Fibroblast of lung (primary cell): Measurements from ENCODE around the gene PER2. TPM values are rescaled to one million over a fixed set of nuclear protein-coding genes. Genes with fewer than 3 reads are reported as not detected.

ENCODE experiments used
- DNase-seq, 2 donors: peaks; one replicate each; pipeline versions ENCODE4 v3.0.0 to v3.0.0-alpha.2; 2010; ENCODE audit warnings: low read depth in 2 of 2
- H2AFZ ChIP-seq: 2 replicates; pipeline ENCODE4 v1.5.1; 2012; ENCODE audit warnings: low read length, control low read depth, inconsistent platforms
- H3K27ac ChIP-seq: 2 replicates; pipeline ENCODE4 v1.5.1; 2011; ENCODE audit warnings: low read length, control low read depth; ENCODE audit not compliant: insufficient read depth
- H3K27me3 ChIP-seq: 2 replicates; pipeline ENCODE4 v1.5.1; 2011; ENCODE audit warnings: mild to moderate bottlenecking, low read length; ENCODE audit not compliant: control insufficient read depth, insufficient read depth
- H3K36me3 ChIP-seq: 2 replicates; pipeline ENCODE4 v1.5.1; 2011; ENCODE audit warnings: low read length; ENCODE audit not compliant: control insufficient read depth, insufficient read depth
- H3K4me1 ChIP-seq: 2 replicates; pipeline ENCODE4 v1.5.1; 2011; ENCODE audit warnings: low read length; ENCODE audit not compliant: control insufficient read depth, insufficient read depth; ENCODE audit errors: extremely low read depth
- H3K4me2 ChIP-seq: 2 replicates; pipeline ENCODE4 v1.5.1; 2011; ENCODE audit warnings: low read length, control low read depth; ENCODE audit not compliant: insufficient read depth; ENCODE audit errors: extremely low read depth
- H3K4me3 ChIP-seq, 4 experiments: fragments of 200-600 bp in 1 of 4; sonication (generic) in 1 of 4; replicated peaks in 1 of 4; 2 replicates each; pipeline ENCODE4 v1.5.1; 2011 to 2016; ENCODE audit warnings: low read length in 4 of 4, low read depth in 3 of 4, mild to moderate bottlenecking in 3 of 4, control low read depth in 2 of 4, inconsistent platforms in 1 of 4, mixed read lengths in 1 of 4; ENCODE audit not compliant: insufficient read depth in 1 of 4; ENCODE audit errors: control extremely low read depth in 1 of 4
- H3K79me2 ChIP-seq: 2 replicates; pipeline ENCODE4 v1.5.1; 2012; ENCODE audit warnings: mild to moderate bottlenecking, low read length, inconsistent platforms; ENCODE audit not compliant: control insufficient read depth, insufficient read depth
- H3K9ac ChIP-seq: 2 replicates; pipeline ENCODE4 v1.5.1; 2011; ENCODE audit warnings: mild to moderate bottlenecking, low read length, control low read depth; ENCODE audit not compliant: insufficient read depth
- H3K9me3 ChIP-seq: 2 replicates; pipeline ENCODE4 v1.5.1; 2012; ENCODE audit warnings: low read depth, low read length; ENCODE audit not compliant: control insufficient read depth, insufficient read depth
- H4K20me1 ChIP-seq: 2 replicates; pipeline ENCODE4 v1.5.1; 2011; ENCODE audit warnings: low read length; ENCODE audit not compliant: control insufficient read depth, insufficient read depth; ENCODE audit errors: extremely low read depth
- CTCF ChIP-seq, 2 donors: IDR thresholded peaks in 1 of 2; conservative IDR thresholded peaks in 1 of 2; 1 replicate in 1 of 2; 2 replicates in 1 of 2; pipeline ENCODE4 v1.5.1; 2011 to 2012; ENCODE audit warnings: low read length in 2 of 2, control low read depth in 1 of 2, inconsistent platforms in 1 of 2, low read depth in 1 of 2, mild to moderate bottlenecking in 1 of 2
- EZH2 ChIP-seq: IDR thresholded peaks from 2 replicates; pipeline ENCODE4 v1.5.1; 2012; ENCODE audit warnings: low read length, control low read depth, mild to moderate bottlenecking; ENCODE audit errors: missing control alignments
- polyA plus RNA-seq, 2 donors: library from polyadenylated mRNA; depleted of rRNA in 1 of 2; stranded (reverse) in 1 of 2; unstranded in 1 of 2; fragments of >200 nt; gene quantifications; 2 replicates each; pipeline ENCODE4 v1.2.1, GENCODE V29; 2011 to 2012; ENCODE audit warnings: missing spikeins in 1 of 2
- total RNA-seq: library from RNA; depleted of rRNA; stranded (reverse); fragments of >200 nt; gene quantifications from 2 replicates; pipeline ENCODE4 v1.2.1, GENCODE V29; 2014

The PER2 gene
- total and polyA plus RNA-seq, 2 donors (not counting 1 experiment from before 2014, with no cell fraction given): 1.9 to 4.6 TPM

DNA sequence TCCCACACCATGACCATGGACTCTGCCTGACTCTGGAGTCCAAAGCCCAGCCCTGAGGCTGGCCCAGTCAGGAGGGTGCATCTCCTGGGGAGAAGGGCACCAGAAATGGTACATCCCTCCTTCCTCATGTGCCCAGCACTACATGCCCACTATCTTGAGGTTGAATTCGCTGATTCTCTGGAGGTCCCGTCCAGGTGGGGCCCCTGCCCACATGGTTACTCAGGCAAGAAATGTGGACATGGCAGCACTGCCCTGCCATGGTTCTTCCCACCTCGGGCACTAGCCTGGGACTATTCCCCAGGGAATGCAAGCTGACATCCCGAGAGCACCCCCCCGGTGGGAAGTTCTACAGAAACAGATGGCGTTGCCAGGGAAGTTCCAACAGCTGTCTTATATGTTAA lies 33.3 kb downstream of the PER2 start:
- no peaks in the 10 kb centered on the region for H3K4me1 ChIP-seq
- H3K9me3 ChIP-seq: no peaks in the 10 kb centered on the region
- H3K27me3 ChIP-seq: no peaks in the 10 kb centered on the region
- TF ChIP-seq CTCF (conservative IDR thresholded peaks at IDR 0.05 in 1 of 2, IDR thresholded peaks at IDR 0.05 in 1 of 2; ENCODE audit: low read depth in 1 of 2, low read length in 2 of 2): no peak
- TF ChIP-seq EZH2: no peak
- H3K36me3 ChIP-seq: peaks cover 8% of the 10 kb centered on the region
- H3K4me3 ChIP-seq: no peak overlapping the region
- no peaks in the 10 kb centered on the region for H3K79me2 ChIP-seq
- H3K4me2 ChIP-seq: no peak overlapping the region
- no peaks in the 10 kb centered on the region for H4K20me1 ChIP-seq
- H3K9ac ChIP-seq: no peak overlapping the region
- H3K27ac ChIP-seq: no peak overlapping the region
- no peak overlapping the region for H2AFZ ChIP-seq
- no peak for DNase-seq

GRCh38 chr2:238254095-238254723 lies 34.2 kb downstream of the PER2 start:
- Histone ChIP-seq H3K9me3 (no peaks in the 10 kb centered on the region), H4K20me1 (no peaks in the 10 kb centered on the region), H3K27ac (no peak overlapping the region), H3K9ac (no peak overlapping the region), H3K4me1 (no peaks in the 10 kb centered on the region), H3K27me3 (no peaks in the 10 kb centered on the region), H3K4me2 (no peak overlapping the region), H3K4me3 (no peak overlapping the region), H3K79me2 (no peaks in the 10 kb centered on the region), H3K36me3 (peaks cover 4% of the 10 kb centered on the region), H2AFZ (no peak overlapping the region)
- DNase-seq: no peak
- no peak for TF ChIP-seq EZH2
- no peak for TF ChIP-seq CTCF (conservative IDR thresholded peaks at IDR 0.05 in 1 of 2, IDR thresholded peaks at IDR 0.05 in 1 of 2; ENCODE audit: low read depth in 1 of 2, low read length in 2 of 2)

- no peaks in the 10 kb centered on the region for H4K20me1 ChIP-seq
- H3K4me3 ChIP-seq: no peak overlapping the region
- no peak overlapping the region for H2AFZ ChIP-seq
- no peak for TF ChIP-seq EZH2
- no peak for TF ChIP-seq CTCF (conservative IDR thresholded peaks at IDR 0.05 in 1 of 2, IDR thresholded peaks at IDR 0.05 in 1 of 2; ENCODE audit: low read depth in 1 of 2, low read length in 2 of 2)
- H3K79me2 ChIP-seq: no peaks in the 10 kb centered on the region
- no peaks in the 10 kb centered on the region for H3K27me3 ChIP-seq
- H3K4me2 ChIP-seq: no peak overlapping the region
- no peak for DNase-seq
- H3K9me3 ChIP-seq: no peaks in the 10 kb centered on the region
- no peak overlapping the region for H3K27ac ChIP-seq
- H3K4me1 ChIP-seq: no peaks in the 10 kb centered on the region
- peaks cover 2% of the 10 kb centered on the region for H3K36me3 ChIP-seq
- H3K9ac ChIP-seq: no peak overlapping the region
These were observed 35.4 kb downstream of the PER2 start for GRCh38 chr2:238252766-238253630.
